ENCODE measurements around the gene HBG2. TPM values are rescaled to one million over a fixed set of nuclear protein-coding genes. Genes with fewer than 3 reads are reported as not detected.

The HBG2 gene
- total and polyA plus RNA-seq, 2 of the 8 experiments (the other 6 are each of a cell fraction or from before 2014, with no cell fraction given) = 0.23 TPM; not detected in 1

- WGBS, 2 experiments (ENCODE audit: extremely low coverage in 1 of 2, insufficient coverage in 1 of 2, insufficient read length in 1 of 2, insufficient replicate concordance in 2 of 2, low coverage in 1 of 2, low lambda C conversion rate in 2 of 2, missing lambda C conversion rate in 1 of 2) = 81% methylated on average over 1 of the region's 1 CpG; no CpG with 5 or more reads in 1 of the 2 experiments
- no peak overlapping the region for H3K18ac ChIP-seq (ENCODE audit: extremely low read depth, low read length)
- H3K9ac ChIP-seq (replicated peaks in 1 of 4; ENCODE audit: extremely low read depth in 1 of 4, low read depth in 3 of 4, low read length in 3 of 4) = no peak overlapping the region
- no peak for FAIRE-seq
- ChIA-PET POLR2A (ENCODE audit: partially characterized antibody) (no interaction called here), CTCF (ENCODE audit: partially characterized antibody) (no interaction called here)
- no peak overlapping the region for H2AFZ ChIP-seq (ENCODE audit: low read length)
- H3K14ac ChIP-seq (ENCODE audit: insufficient read length) = no peak overlapping the region
- DNase-seq (ENCODE audit: low read depth in 1 of 2, low spot score in 2 of 2) = no peak
- H4K5ac ChIP-seq (ENCODE audit: insufficient read length, low read depth, low read length) = no peak overlapping the region
- H3K4me2 ChIP-seq (ENCODE audit: insufficient read depth in 1 of 2, low read depth in 2 of 2, low read length in 2 of 2) = no peak overlapping the region
- no peak overlapping the region for H2BK20ac ChIP-seq (ENCODE audit: low read length)
- no peak overlapping the region for H3K4ac ChIP-seq (replicated peaks; ENCODE audit: insufficient read length, low read depth, low read length)
- H2BK12ac ChIP-seq (ENCODE audit: low read depth, low read length) = no peak overlapping the region
- no peaks in the 10 kb centered on the region for H3K36me3 ChIP-seq (ENCODE audit: control insufficient read depth in 2 of 4, insufficient read depth in 4 of 4, low read length in 3 of 4)
- H3K79me2 ChIP-seq (ENCODE audit: control insufficient read depth in 1 of 2, insufficient read depth in 2 of 2, low read length in 2 of 2) = no peaks in the 10 kb centered on the region
- H3K56ac ChIP-seq (replicated peaks; ENCODE audit: insufficient read length, low read depth, low read length) = no peak overlapping the region
- no peak overlapping the region for H4K91ac ChIP-seq (replicated peaks; ENCODE audit: insufficient read length, low read length)
- no peak overlapping the region for H3K4me3 ChIP-seq (ENCODE audit: extremely low read depth in 1 of 4, insufficient read depth in 2 of 4, low read depth in 3 of 4, low read length in 4 of 4)
- no peaks in the 10 kb centered on the region for H3K4me1 ChIP-seq (replicated peaks in 1 of 4; ENCODE audit: control insufficient read depth in 3 of 4, insufficient read depth in 4 of 4, low read length in 3 of 4)
- no peak overlapping the region for H2BK5ac ChIP-seq (ENCODE audit: low read depth, low read length)
- H2BK15ac ChIP-seq (ENCODE audit: low read length) = no peak overlapping the region
- H3K9me3 ChIP-seq (ENCODE audit: insufficient read depth in 2 of 2, low read depth in 1 of 2, low read length in 1 of 2) = no peaks in the 10 kb centered on the region
- no peak overlapping the region for H3K27ac ChIP-seq (ENCODE audit: low read depth, low read length)
- 0 out of 2 replicates have a peak, but pooled peaks cover 2% of the 10 kb centered on the region for H3K79me1 ChIP-seq (ENCODE audit: low read depth, low read length)
- no peaks in the 10 kb centered on the region for H4K20me1 ChIP-seq (replicated peaks in 1 of 2; ENCODE audit: control insufficient read depth in 1 of 2, insufficient read depth in 2 of 2, low read length in 2 of 2)
- no peaks in the 10 kb centered on the region for H3K27me3 ChIP-seq (replicated peaks in 1 of 4; ENCODE audit: control insufficient read depth in 3 of 4, extremely low read depth in 1 of 4, insufficient read depth in 3 of 4, low read length in 3 of 4)
- no peaks in the 10 kb centered on the region for H3K23me2 ChIP-seq (ENCODE audit: low read depth, low read length)
- H2AK5ac ChIP-seq (ENCODE audit: low read depth, low read length) = no peak overlapping the region
- H3K23ac ChIP-seq (ENCODE audit: insufficient read length) = no peak overlapping the region
- H4K8ac ChIP-seq (ENCODE audit: extremely low read depth, insufficient read depth, low read length) = no peak overlapping the region
- H2BK120ac ChIP-seq (replicated peaks; ENCODE audit: low read depth, low read length) = no peak overlapping the region
- TF ChIP-seq ASH2L (IDR thresholded peaks at IDR 0.05; ENCODE audit: low read length) (no peak), RBBP5 (IDR thresholded peaks at IDR 0.05; ENCODE audit: borderline replicate concordance, low read depth, low read length) (no peak), RFX5 (IDR thresholded peaks at IDR 0.05; ENCODE audit: borderline replicate concordance, low read depth, low read length) (no peak), MAFK (IDR thresholded peaks at IDR 0.05; ENCODE audit: low read depth, low read length) (no peak), TEAD4 (IDR thresholded peaks at IDR 0.05; ENCODE audit: low read depth, low read length) (no peak), SIN3A (conservative IDR thresholded peaks at IDR 0.05 in 1 of 2, IDR thresholded peaks at IDR 0.05 in 1 of 2; ENCODE audit: low read depth in 1 of 2, low read length in 2 of 2) (no peak), CTCF (IDR thresholded peaks at IDR 0.05; ENCODE audit: control extremely low read depth in 1 of 3, insufficient read depth in 1 of 3, low read depth in 1 of 3, low read length in 3 of 3) (no peak), KDM1A (IDR thresholded peaks at IDR 0.05; ENCODE audit: borderline replicate concordance, low read length) (no peak), RXRA (IDR thresholded peaks at IDR 0.05; ENCODE audit: insufficient read depth, low read depth, low read length) (no peak), TCF12 (IDR thresholded peaks at IDR 0.05; ENCODE audit: low read depth, low read length) (no peak), SUZ12 (IDR thresholded peaks at IDR 0.05; ENCODE audit: low read length) (no peak), JUN (IDR thresholded peaks at IDR 0.05; ENCODE audit: low read depth, low read length) (no peak)
Measured at GRCh38 chr11:5283882-5284281, 29.3 kb upstream of the HBG2 start.
